ENCODE measurements around the gene IGF2BP2. TPM values are rescaled to one million over a fixed set of nuclear protein-coding genes. Genes with fewer than 3 reads are reported as not detected.

IGF2BP2 gene
- total and polyA plus RNA-seq, 2 donors (not counting 1 experiment from before 2014, with no cell fraction given) = 0.01 TPM; not detected in 1

- ATAC-seq (ENCODE audit: low read depth) (no peak), DNase-seq (no peak)
- Histone ChIP-seq H3K4me3 (ENCODE audit: control extremely low read depth in 1 of 5, extremely low read depth in 1 of 5, insufficient read depth in 1 of 5, low read depth in 2 of 5, low read length in 4 of 5) (no peak overlapping the region), H3K9ac (ENCODE audit: low read length) (no peak overlapping the region), H3K36me3 (replicated peaks in 1 of 2; ENCODE audit: control extremely low read depth in 1 of 2, control insufficient read depth in 1 of 2, extremely low read depth in 1 of 2, insufficient read depth in 2 of 2, low read length in 1 of 2) (no peaks in the 10 kb centered on the region), H2AFZ (ENCODE audit: insufficient read depth, low read depth, low read length, poor library complexity, severe bottlenecking) (no peak overlapping the region), H3K27me3 (replicated peaks in 1 of 4; ENCODE audit: control extremely low read depth in 1 of 4, control insufficient read depth in 3 of 4, insufficient read depth in 4 of 4, low read length in 3 of 4) (peaks cover 0 to 7% (median 1%) of the 10 kb centered on the region in 4 experiments), H3K79me2 (ENCODE audit: control insufficient read depth, insufficient read depth, low read length) (no peaks in the 10 kb centered on the region), H3K4me1 (ENCODE audit: control insufficient read depth in 2 of 2, insufficient read depth in 2 of 2, low read length in 2 of 2) (no peaks in the 10 kb centered on the region), H4K20me1 (ENCODE audit: control insufficient read depth, insufficient read depth, low read length, poor library complexity, severe bottlenecking) (no peaks in the 10 kb centered on the region), H3K9me3 (ENCODE audit: control extremely low read depth in 1 of 3, control insufficient read depth in 2 of 3, insufficient read depth in 1 of 3, low read length in 2 of 3) (no peaks in the 10 kb centered on the region), H3K27ac (ENCODE audit: low read length in 2 of 2) (no peak overlapping the region), H3K4me2 (replicated peaks; ENCODE audit: low read depth, low read length, poor library complexity, severe bottlenecking) (no peak overlapping the region)
- Mint-ChIP-seq H3K4me3 (no peak overlapping the region), H3K4me1 (no peaks in the 10 kb centered on the region), H3K27ac (no peak overlapping the region), H3K9me3 (ENCODE audit: insufficient read depth) (no peaks in the 10 kb centered on the region), H3K27me3 (peaks cover 7% of the 10 kb centered on the region)
- intact Hi-C loops (cut with micrococcal nuclease) = no loop called here
- TF ChIP-seq, protein P1, sequence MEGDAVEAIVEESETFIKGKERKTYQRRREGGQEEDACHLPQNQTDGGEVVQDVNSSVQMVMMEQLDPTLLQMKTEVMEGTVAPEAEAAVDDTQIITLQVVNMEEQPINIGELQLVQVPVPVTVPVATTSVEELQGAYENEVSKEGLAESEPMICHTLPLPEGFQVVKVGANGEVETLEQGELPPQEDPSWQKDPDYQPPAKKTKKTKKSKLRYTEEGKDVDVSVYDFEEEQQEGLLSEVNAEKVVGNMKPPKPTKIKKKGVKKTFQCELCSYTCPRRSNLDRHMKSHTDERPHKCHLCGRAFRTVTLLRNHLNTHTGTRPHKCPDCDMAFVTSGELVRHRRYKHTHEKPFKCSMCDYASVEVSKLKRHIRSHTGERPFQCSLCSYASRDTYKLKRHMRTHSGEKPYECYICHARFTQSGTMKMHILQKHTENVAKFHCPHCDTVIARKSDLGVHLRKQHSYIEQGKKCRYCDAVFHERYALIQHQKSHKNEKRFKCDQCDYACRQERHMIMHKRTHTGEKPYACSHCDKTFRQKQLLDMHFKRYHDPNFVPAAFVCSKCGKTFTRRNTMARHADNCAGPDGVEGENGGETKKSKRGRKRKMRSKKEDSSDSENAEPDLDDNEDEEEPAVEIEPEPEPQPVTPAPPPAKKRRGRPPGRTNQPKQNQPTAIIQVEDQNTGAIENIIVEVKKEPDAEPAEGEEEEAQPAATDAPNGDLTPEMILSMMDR (IDR thresholded peaks at IDR 0.05) = no peak
- TF ChIP-seq EZH2 (IDR thresholded peaks at IDR 0.05; ENCODE audit: borderline replicate concordance, insufficient read depth, low read depth, low read length, poor library complexity, severe bottlenecking) = no peak
- POLR2A ChIA-PET = no interaction called here
- CTCF ChIA-PET = no interaction called here
Measured at GRCh38 chr3:185705498-185705897, 119.3 kb downstream of the IGF2BP2 start.

GRCh38 chr3:185702262-185703225 is 122.3 kb downstream of the IGF2BP2 start:
- no peaks in the 10 kb centered on the region for H3K36me3 ChIP-seq (replicated peaks in 1 of 2; ENCODE audit: control extremely low read depth in 1 of 2, control insufficient read depth in 1 of 2, extremely low read depth in 1 of 2, insufficient read depth in 2 of 2, low read length in 1 of 2)
- H2AFZ ChIP-seq (ENCODE audit: insufficient read depth, low read depth, low read length, poor library complexity, severe bottlenecking) = no peak overlapping the region
- H3K4me3 ChIP-seq (ENCODE audit: control extremely low read depth in 1 of 5, extremely low read depth in 1 of 5, insufficient read depth in 1 of 5, low read depth in 2 of 5, low read length in 4 of 5) = no peak overlapping the region
- TF ChIP-seq EZH2 (IDR thresholded peaks at IDR 0.05; ENCODE audit: borderline replicate concordance, insufficient read depth, low read depth, low read length, poor library complexity, severe bottlenecking) = no peak
- TF ChIP-seq, protein P1 (IDR thresholded peaks at IDR 0.05) = no peak
- intact Hi-C loops (cut with micrococcal nuclease) = no loop called here
- Mint-ChIP-seq H3K27ac (no peak overlapping the region), H3K9me3 (ENCODE audit: insufficient read depth) (no peaks in the 10 kb centered on the region), H3K4me1 (no peaks in the 10 kb centered on the region), H3K4me3 (no peak overlapping the region), H3K27me3 (peaks cover 9% of the 10 kb centered on the region)
- H3K4me2 ChIP-seq (replicated peaks; ENCODE audit: low read depth, low read length, poor library complexity, severe bottlenecking) = no peak overlapping the region
- CTCF ChIA-PET = interaction anchor here (1.1 kb wide), 1 partner anchor 42 kb away, joined by 3 read pairs; no protein-coding TSS in a partner anchor
- WGBS (ENCODE audit: insufficient coverage) = 67% methylated on average over 2 of the region's 10 CpGs
- no peak overlapping the region for H3K9ac ChIP-seq (ENCODE audit: low read length)
- DNase-seq (no peak), ATAC-seq (ENCODE audit: low read depth) (no peak)
- no peaks in the 10 kb centered on the region for H3K4me1 ChIP-seq (ENCODE audit: control insufficient read depth in 2 of 2, insufficient read depth in 2 of 2, low read length in 2 of 2)
- H3K27ac ChIP-seq (ENCODE audit: low read length in 2 of 2) = no peak overlapping the region
- no peaks in the 10 kb centered on the region for H3K79me2 ChIP-seq (ENCODE audit: control insufficient read depth, insufficient read depth, low read length)
- H4K20me1 ChIP-seq (ENCODE audit: control insufficient read depth, insufficient read depth, low read length, poor library complexity, severe bottlenecking) = no peaks in the 10 kb centered on the region
- peaks cover 0 to 7% (median under 1%) of the 10 kb centered on the region in 4 experiments for H3K27me3 ChIP-seq (replicated peaks in 1 of 4; ENCODE audit: control extremely low read depth in 1 of 4, control insufficient read depth in 3 of 4, insufficient read depth in 4 of 4, low read length in 3 of 4)
- no peaks in the 10 kb centered on the region for H3K9me3 ChIP-seq (ENCODE audit: control extremely low read depth in 1 of 3, control insufficient read depth in 2 of 3, insufficient read depth in 1 of 3, low read length in 2 of 3)
- POLR2A ChIA-PET = no interaction called here
